ENCODE data around the gene LGR6.

DNA sequence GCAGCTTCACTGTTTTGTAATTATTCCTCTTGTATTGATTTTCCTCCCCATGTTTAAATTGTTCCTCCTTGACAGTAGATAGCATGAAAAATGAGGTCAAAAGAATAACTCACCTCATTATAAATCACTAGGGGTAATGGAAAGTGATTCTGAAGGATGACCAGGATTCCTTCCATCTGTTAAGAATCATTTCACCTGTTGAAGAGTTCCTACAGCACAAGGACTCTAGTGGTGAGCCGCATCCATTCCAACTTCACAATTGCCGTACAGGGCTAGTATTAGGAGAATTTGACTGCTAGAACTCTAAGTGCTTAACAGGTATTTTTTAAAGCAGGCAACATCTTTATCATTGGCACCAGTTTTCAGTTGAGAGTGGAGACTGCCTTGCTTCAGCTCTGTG lies 168.6 kb downstream of the LGR6 start:
- TF ChIP-seq, protein P1, sequence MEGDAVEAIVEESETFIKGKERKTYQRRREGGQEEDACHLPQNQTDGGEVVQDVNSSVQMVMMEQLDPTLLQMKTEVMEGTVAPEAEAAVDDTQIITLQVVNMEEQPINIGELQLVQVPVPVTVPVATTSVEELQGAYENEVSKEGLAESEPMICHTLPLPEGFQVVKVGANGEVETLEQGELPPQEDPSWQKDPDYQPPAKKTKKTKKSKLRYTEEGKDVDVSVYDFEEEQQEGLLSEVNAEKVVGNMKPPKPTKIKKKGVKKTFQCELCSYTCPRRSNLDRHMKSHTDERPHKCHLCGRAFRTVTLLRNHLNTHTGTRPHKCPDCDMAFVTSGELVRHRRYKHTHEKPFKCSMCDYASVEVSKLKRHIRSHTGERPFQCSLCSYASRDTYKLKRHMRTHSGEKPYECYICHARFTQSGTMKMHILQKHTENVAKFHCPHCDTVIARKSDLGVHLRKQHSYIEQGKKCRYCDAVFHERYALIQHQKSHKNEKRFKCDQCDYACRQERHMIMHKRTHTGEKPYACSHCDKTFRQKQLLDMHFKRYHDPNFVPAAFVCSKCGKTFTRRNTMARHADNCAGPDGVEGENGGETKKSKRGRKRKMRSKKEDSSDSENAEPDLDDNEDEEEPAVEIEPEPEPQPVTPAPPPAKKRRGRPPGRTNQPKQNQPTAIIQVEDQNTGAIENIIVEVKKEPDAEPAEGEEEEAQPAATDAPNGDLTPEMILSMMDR (IDR thresholded peaks at IDR 0.05; ENCODE audit: low read length): no peak
- no peak for TF ChIP-seq EZH2 (optimal IDR thresholded peaks at IDR 0.05; ENCODE audit: low read depth, low read length)

Measured in MM.1S (cell line).